HG03442 (cell line): ENCODE results near the gene TKT.

Experiments
- ATAC-seq: cut with Tn5 transposase; IDR thresholded peaks from one replicate; pipeline ENCODE4 v1.9.1; 2021; ENCODE audit warnings: mild to moderate bottlenecking, moderate library complexity; ENCODE audit not compliant: unreplicated experiment

Gene TKT

DNA sequence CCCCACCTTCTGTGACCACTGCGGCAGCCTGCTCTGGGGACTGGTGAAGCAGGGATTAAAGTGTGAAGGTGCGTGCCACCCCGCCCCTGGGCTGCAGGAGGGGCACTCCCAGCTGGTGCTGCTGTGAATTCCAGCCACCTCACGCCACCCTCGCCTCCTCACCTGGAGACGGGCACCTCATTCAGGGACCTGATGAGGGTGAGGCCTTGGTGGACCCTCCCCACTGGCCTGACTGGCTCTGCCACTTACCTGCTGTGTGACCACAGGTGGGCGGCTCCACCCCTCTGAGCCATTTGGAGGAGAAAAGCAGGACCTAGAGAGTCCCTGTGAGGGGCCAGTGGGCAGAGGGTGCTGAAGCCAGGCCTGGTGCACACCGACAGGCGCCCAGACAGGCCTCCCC is 72.3 kb downstream of the TKT start:
- no peak for ATAC-seq

- no peak for ATAC-seq
Measured at GRCh38 chr3:53182764-53183355, 73.0 kb downstream of the TKT start.

- no peak for ATAC-seq
Measured at GRCh38 chr3:53181528-53181927, 74.3 kb downstream of the TKT start.

GRCh38 chr3:53181024-53181371 is 74.8 kb downstream of the TKT start:
- ATAC-seq, result peak; percentile 20

- peak; percentile 91 for ATAC-seq
Measured at GRCh38 chr3:53180305-53181023, 75.4 kb downstream of the TKT start.

GRCh38 chr3:53179580-53179979 is 76.2 kb downstream of the TKT start:
- no peak for ATAC-seq

DNA sequence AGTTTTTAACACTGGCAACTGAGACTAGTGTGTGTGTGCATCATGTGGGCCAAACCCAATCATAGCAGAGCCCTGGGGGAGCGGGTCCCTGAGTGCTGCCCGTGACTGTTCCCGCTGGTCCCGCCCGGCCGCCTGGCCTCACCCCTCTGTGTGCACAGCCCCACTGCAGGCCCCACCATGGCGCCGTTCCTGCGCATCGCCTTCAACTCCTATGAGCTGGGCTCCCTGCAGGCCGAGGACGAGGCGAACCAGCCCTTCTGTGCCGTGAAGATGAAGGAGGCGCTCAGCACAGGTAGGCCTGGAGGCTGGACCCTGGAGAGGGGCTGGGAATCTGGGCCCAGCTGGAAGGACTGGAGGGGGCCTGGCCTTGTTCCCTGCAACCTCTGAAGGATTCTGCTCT is 77.6 kb downstream of the TKT start:
- no peak for ATAC-seq

- ATAC-seq, result no peak
Measured at GRCh38 chr3:53175613-53176540, 79.9 kb downstream of the TKT start.
